Brain microvascular endothelial cell (primary cell): Measurements from ENCODE around the gene THSD7A.

Source experiments
- DNase-seq: peaks from one replicate; pipeline ENCODE4 v3.0.0-alpha.2; 2020
- H3K27ac ChIP-seq: fragments of 250-450 bp; sonication (Bioruptor Pico); 2 replicates; pipeline ENCODE4 v1.5.1; 2020; ENCODE audit warnings: mild to moderate bottlenecking, moderate library complexity
- H3K27me3 ChIP-seq: fragments of 250-450 bp; sonication (Bioruptor Pico); replicated peaks from 2 replicates; pipeline ENCODE4 v1.5.1; 2020; ENCODE audit warnings: mild to moderate bottlenecking
- H3K36me3 ChIP-seq: fragments of 250-450 bp; sonication (Bioruptor Pico); replicated peaks from 2 replicates; pipeline ENCODE4 v1.5.1; 2020; ENCODE audit warnings: mild to moderate bottlenecking
- H3K4me3 ChIP-seq: 2 replicates; pipeline ENCODE4 v1.5.1; 2011; ENCODE audit warnings: low read depth, mild to moderate bottlenecking, control low read depth, low read length, moderate library complexity
- CTCF ChIP-seq: IDR thresholded peaks from 2 replicates; pipeline ENCODE4 v1.5.1; 2011; ENCODE audit warnings: low read depth, mild to moderate bottlenecking, moderate library complexity, low read length, control low read depth, inconsistent platforms; ENCODE audit errors: missing control alignments
- in situ Hi-C: cut with HindIII; loops from 2 replicates; pipeline ENCODE4 v1.10.0; 2017; ENCODE audit warnings: low sequenced_read_pairs, low pct_ligation_motif_present

Gene THSD7A

DNA sequence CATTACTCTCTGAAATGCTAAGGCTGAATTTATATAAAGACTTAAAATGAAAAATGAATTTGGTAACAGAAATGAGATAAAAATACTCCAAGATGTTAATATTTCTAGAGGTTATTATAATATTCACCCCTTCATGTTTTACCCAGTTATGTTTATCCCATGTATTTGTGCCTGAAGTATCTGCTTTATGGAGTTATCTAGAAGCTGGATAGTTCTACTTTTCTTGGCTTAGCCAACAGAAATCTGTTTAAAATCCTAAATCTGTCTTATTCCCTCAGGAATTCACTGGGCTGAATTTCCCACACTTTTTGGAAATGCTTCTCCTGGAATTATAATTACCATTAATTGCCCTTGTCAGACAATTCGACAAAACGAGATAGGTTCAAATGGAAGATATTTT, 201.6 kb downstream of the THSD7A start:
- in situ Hi-C loops, result no loop called here
- Histone ChIP-seq H3K27ac (no peak overlapping the region), H3K4me3 (no peak overlapping the region), H3K27me3 (no peaks in the 10 kb centered on the region), H3K36me3 (no peaks in the 10 kb centered on the region)
- TF ChIP-seq CTCF, result no peak
- no peak for DNase-seq

DNA sequence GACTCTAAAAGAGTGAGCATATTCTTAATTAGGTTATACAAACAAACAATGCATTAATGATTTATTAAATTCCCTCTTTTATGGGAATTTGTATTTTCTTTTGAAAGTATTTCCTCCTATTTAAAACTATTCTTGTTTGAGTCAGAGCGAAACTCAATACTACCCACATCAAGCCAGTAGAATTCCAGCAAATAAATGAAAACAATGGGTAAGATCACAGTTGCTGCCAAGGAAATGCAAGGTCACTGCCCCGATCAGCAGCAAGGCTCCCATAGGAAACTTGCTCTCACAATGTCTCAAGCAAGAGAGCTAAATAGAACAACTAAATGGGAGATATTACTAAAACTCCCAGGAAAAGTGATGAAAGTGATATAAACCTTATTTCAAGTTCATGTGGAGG, 206.3 kb downstream of the THSD7A start:
- H3K27ac ChIP-seq, result no peak overlapping the region
- no peaks in the 10 kb centered on the region for H3K27me3 ChIP-seq
- TF ChIP-seq CTCF, result no peak
- H3K4me3 ChIP-seq, result no peak overlapping the region
- in situ Hi-C loops, result no loop called here
- no peak for DNase-seq
- no peaks in the 10 kb centered on the region for H3K36me3 ChIP-seq

GRCh38 chr7:11623093-11623678, 208.8 kb downstream of the THSD7A start:
- Histone ChIP-seq H3K27me3 (no peaks in the 10 kb centered on the region), H3K27ac (no peak overlapping the region), H3K4me3 (no peak overlapping the region), H3K36me3 (no peaks in the 10 kb centered on the region)
- TF ChIP-seq CTCF, result no peak
- in situ Hi-C loops, result no loop called here
- no peak for DNase-seq

- in situ Hi-C loops, result no loop called here
- Histone ChIP-seq H3K36me3 (no peaks in the 10 kb centered on the region), H3K4me3 (no peak overlapping the region), H3K27me3 (no peaks in the 10 kb centered on the region), H3K27ac (no peak overlapping the region)
- no peak for DNase-seq
- no peak for TF ChIP-seq CTCF
Measured at GRCh38 chr7:11620406-11621253, 211.4 kb downstream of the THSD7A start.

GRCh38 chr7:11616466-11616865, 215.5 kb downstream of the THSD7A start:
- no peak overlapping the region for H3K4me3 ChIP-seq
- no peak for TF ChIP-seq CTCF

More at GRCh38 chr7:11616466-11616865, 215.5 kb downstream of the THSD7A start:
- H3K36me3 ChIP-seq, result no peaks in the 10 kb centered on the region
- DNase-seq, result no peak
- H3K27me3 ChIP-seq, result no peaks in the 10 kb centered on the region
- H3K27ac ChIP-seq, result no peak overlapping the region
- in situ Hi-C loops, result no loop called here
